Suppressor macrophage treated with lipopolysaccharide for 4 hours (primary cell): ENCODE measurements around the gene SPATA3.
A peak's percentile ranks its signal among the peaks of the same experiment; 100 is the strongest.

Experiments used
- DNase-seq: peaks from one replicate; pipeline ENCODE4 v3.0.0-alpha.2; 2020

SPATA3 gene

GRCh38 chr2:231051116-231051515, 55.2 kb downstream of the SPATA3 start:
- DNase-seq, result no peak

- peak; percentile 91 for DNase-seq
These were observed 56.9 kb downstream of the SPATA3 start for GRCh38 chr2:231052494-231053451.

- no peak for DNase-seq
These were observed 57.9 kb downstream of the SPATA3 start for GRCh38 chr2:231053846-231054245.

- peak; percentile 95 for DNase-seq
These were observed 60.8 kb downstream of the SPATA3 start, which contains the start of gene PSMD1 for GRCh38 chr2:231056453-231057416. Gene PSMD1 (plus strand): TSS chr2:231056867. CDS start chr2:231057026, 159 bp downstream.

GRCh38 chr2:231057590-231057989, 61.7 kb downstream of the SPATA3 start:
- DNase-seq, result no peak
